Stomach (tissue), 9 donors: Measurements from ENCODE around the gene KSR2. TPM values are rescaled to one million over a fixed set of nuclear protein-coding genes. Genes with fewer than 3 reads are reported as not detected.

Experiments used
- DNase-seq, 2 donors: peaks; one replicate each; pipeline versions ENCODE4 v3.0.0 to v3.0.0-alpha.2; 2013 to 2019
- H3K27ac ChIP-seq, 5 donors: fragments of 200-600 bp in 4 of 5; sonication (generic) in 4 of 5; one replicate each; pipeline ENCODE4 v1.5.1; 2013 to 2019; ENCODE audit warnings: mild to moderate bottlenecking in 1 of 5, moderate library complexity in 1 of 5
- H3K27me3 ChIP-seq, 3 donors: fragments of 200-600 bp; sonication (generic); one replicate each; pipeline ENCODE4 v1.5.1; 2017 to 2019; ENCODE audit warnings: mixed run types in 1 of 3
- H3K36me3 ChIP-seq, 4 donors: fragments of 200-600 bp; sonication (generic); 1 replicate in 3 of 4; 2 replicates in 1 of 4; pipeline ENCODE4 v1.5.1; 2016 to 2019
- H3K4me1 ChIP-seq, 4 donors: fragments of 200-600 bp; sonication (generic); one replicate each; pipeline ENCODE4 v1.5.1; 2016 to 2019
- H3K4me3 ChIP-seq, 4 donors: fragments of 200-600 bp; sonication (generic) in 3 of 4; one replicate each; pipeline ENCODE4 v1.5.1; 2016 to 2019; ENCODE audit warnings: mild to moderate bottlenecking in 1 of 4
- H3K9me3 ChIP-seq, 4 donors: fragments of 200-600 bp; sonication (generic); one replicate each; pipeline ENCODE4 v1.5.1; 2016 to 2019
- CTCF ChIP-seq, 7 experiments: fragments of 450-650 bp in 4 of 7; fragments of 200-600 bp in 3 of 7; sonication (generic) in 3 of 7; IDR thresholded peaks; one replicate each; pipeline ENCODE4 v1.5.1; 2016 to 2019; ENCODE audit warnings: antibody characterized with exemption in 7 of 7, control low read depth in 2 of 7, mild to moderate bottlenecking in 1 of 7
- EP300 ChIP-seq: sonication (generic); formaldehyde crosslinking; IDR thresholded peaks from one replicate; pipeline ENCODE4 v1.6.1; 2017; ENCODE audit warnings: antibody characterized with exemption
- POLR2A ChIP-seq, 4 donors: fragments of 450-650 bp; IDR thresholded peaks; one replicate each; pipeline ENCODE4 v1.6.1; 2016; ENCODE audit warnings: antibody characterized with exemption in 4 of 4, control low read depth in 2 of 4, mild to moderate bottlenecking in 1 of 4, moderate library complexity in 1 of 4
- POLR2AphosphoS5 ChIP-seq, 3 donors: sonication (generic); formaldehyde crosslinking; IDR thresholded peaks; one replicate each; pipeline ENCODE4 v1.6.1; 2016; ENCODE audit warnings: antibody characterized with exemption in 3 of 3
- WGBS, 5 donors: extraction: QIAGEN DNeasy Blood & Tissue Kit in 3 of 5; methylation state at CpG; one replicate each; pipeline versions ENCODE4 v1.1.5 to v1.1.7; 2013 to 2018; 5-methylcytosine and 5-hydroxymethylcytosine counted together
- intact Hi-C: fragments of 100-400 bp; cut with DNase I; formaldehyde crosslinking; loops from one replicate; pipeline ENCODE4 v1.15.1; 2023; ENCODE audit warnings: low total_unique reads
- polyA plus RNA-seq, 3 donors: library from polyadenylated mRNA; stranded (reverse); fragments of 200-250 nt; gene quantifications; one replicate each; pipeline ENCODE4 v1.2.3, GENCODE V29; 2013
- total RNA-seq, 5 donors: library from RNA; depleted of rRNA; stranded (reverse); fragments of >200 nt; gene quantifications; one replicate each; pipeline versions ENCODE4 v1.1.0 to v1.2.3, GENCODE V29; 2014 to 2016
- donor health status: healthy with polysubstance abuse.
- donor health status: Bipolar disorder and iron deficiency.
- donor health status: healthy.

Gene KSR2
- total and polyA plus RNA-seq, 8 donors: 0.03 to 1.4 (median 0.26) TPM; not detected in 2

GRCh38 chr12:117797202-117797601 lies 171.6 kb downstream of the KSR2 start:
- no peak overlapping the region for H3K27ac ChIP-seq
- no peak for DNase-seq

GRCh38 chr12:117792877-117793424 lies 175.8 kb downstream of the KSR2 start:
- H3K9me3 ChIP-seq: no peaks in the 10 kb centered on the region
- no peaks in the 10 kb centered on the region for H3K4me1 ChIP-seq
- H3K36me3 ChIP-seq: no peaks in the 10 kb centered on the region
- H3K27ac ChIP-seq: no peak overlapping the region
- TF ChIP-seq CTCF (IDR thresholded peaks at IDR 0.05) (no peak), POLR2A (IDR thresholded peaks at IDR 0.05) (no peak), POLR2AphosphoS5 (IDR thresholded peaks at IDR 0.05) (no peak), EP300 (no peak)
- intact Hi-C loops: no loop called here
- DNase-seq: no peak
- 81 to 99% (median 90%) methylated on average over 8 of the region's 8 CpGs for WGBS, 5 donors
- H3K4me3 ChIP-seq: no peak overlapping the region
- peaks cover 0 to 4% (median 0%) of the 10 kb centered on the region in 3 donors for H3K27me3 ChIP-seq

More at GRCh38 chr12:117797202-117797601, 171.6 kb downstream of the KSR2 start:
- Histone ChIP-seq H3K9me3 (no peaks in the 10 kb centered on the region), H3K27me3 (peaks cover 0 to 2% (median 0%) of the 10 kb centered on the region in 3 donors), H3K36me3 (no peaks in the 10 kb centered on the region), H3K4me1 (no peaks in the 10 kb centered on the region), H3K4me3 (no peak overlapping the region)
- TF ChIP-seq CTCF (IDR thresholded peaks at IDR 0.05) (no peak), EP300 (no peak), POLR2A (IDR thresholded peaks at IDR 0.05) (no peak), POLR2AphosphoS5 (IDR thresholded peaks at IDR 0.05) (no peak)
- 84 to 96% (median 92%) methylated on average over 3 of the region's 3 CpGs for WGBS, 5 donors
- intact Hi-C loops: no loop called here

GRCh38 chr12:117792471-117792870 lies 176.3 kb downstream of the KSR2 start:
- H3K27ac ChIP-seq: no peak overlapping the region
- H3K4me3 ChIP-seq: no peak overlapping the region
- 78 to 93% (median 87%) methylated on average over 4 of the region's 4 CpGs for WGBS, 5 donors
- no peaks in the 10 kb centered on the region for H3K4me1 ChIP-seq
- no peaks in the 10 kb centered on the region for H3K9me3 ChIP-seq
- peak in 1 of 2 donors; percentile 5 for DNase-seq
- TF ChIP-seq POLR2AphosphoS5 (IDR thresholded peaks at IDR 0.05) (no peak), POLR2A (IDR thresholded peaks at IDR 0.05) (no peak), CTCF (IDR thresholded peaks at IDR 0.05) (no peak), EP300 (no peak)
- H3K27me3 ChIP-seq: peaks cover 0 to 4% (median 0%) of the 10 kb centered on the region in 3 donors
- H3K36me3 ChIP-seq: no peaks in the 10 kb centered on the region
- intact Hi-C loops: no loop called here

- H3K27me3 ChIP-seq: peaks cover 0 to 4% (median 0%) of the 10 kb centered on the region in 3 donors
- no peak overlapping the region for H3K27ac ChIP-seq
- no peak overlapping the region for H3K4me3 ChIP-seq
- no peak for DNase-seq
- TF ChIP-seq CTCF (IDR thresholded peaks at IDR 0.05): no peak
- TF ChIP-seq EP300: no peak
- H3K36me3 ChIP-seq: no peaks in the 10 kb centered on the region
- 40 to 80% (median 59%) methylated on average over 2 of the region's 2 CpGs for WGBS, 5 donors
- no peaks in the 10 kb centered on the region for H3K4me1 ChIP-seq
- H3K9me3 ChIP-seq: no peaks in the 10 kb centered on the region
- intact Hi-C loops: no loop called here
These were observed 177.8 kb downstream of the KSR2 start for GRCh38 chr12:117790948-117791347.
